ENCODE data around the gene SH3GL2. TPM values are rescaled to one million over a fixed set of nuclear protein-coding genes. Genes with fewer than 3 reads are reported as not detected.
A peak's percentile ranks its signal among the peaks of the same experiment; 100 is the strongest.

The SH3GL2 gene
- total RNA-seq, 4 donors from 2014 or later: not detected

DNA sequence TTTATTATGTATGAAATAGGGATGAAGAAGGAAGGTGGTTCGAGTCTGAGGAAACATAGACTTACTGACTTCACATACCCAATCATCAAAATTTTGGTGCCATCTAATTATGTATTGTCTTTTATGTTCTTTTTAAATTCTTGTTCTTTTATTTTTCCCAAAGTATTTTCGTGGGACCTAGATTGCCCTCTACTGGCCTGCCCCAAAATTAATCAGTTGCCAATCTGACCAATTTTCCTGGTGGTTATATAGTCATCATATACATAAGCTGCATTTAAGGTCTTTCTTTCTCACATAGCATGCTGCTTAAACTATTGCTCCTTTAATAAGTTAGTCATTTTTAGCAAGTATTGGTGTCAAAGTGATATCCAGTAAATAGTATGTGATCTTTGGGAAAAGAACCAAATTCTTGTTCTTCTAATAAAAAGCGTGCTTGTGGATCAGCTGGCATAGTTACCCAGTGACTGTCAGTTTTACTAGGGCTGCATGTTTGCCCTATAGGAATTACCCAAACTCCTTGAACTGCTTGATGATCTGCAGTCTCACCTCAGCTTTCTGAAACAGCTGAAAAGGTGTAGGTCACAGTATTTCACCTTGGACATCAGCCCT, 223.5 kb downstream of the SH3GL2 start:
- TF ChIP-seq CTCF (IDR thresholded peaks at IDR 0.05): no peak
- no peak for TF ChIP-seq POLR2A (IDR thresholded peaks at IDR 0.05)
- 45 to 49% methylated on average over 3 of the region's 3 CpGs for WGBS, 2 donors
- DNase-seq (ENCODE audit: low spot score in 2 of 2): no peak
- no peak overlapping the region for H3K4me3 ChIP-seq (ENCODE audit: low read depth, poor library complexity, severe bottlenecking)
- intact Hi-C loops (cut with DNase I; ENCODE audit: low total_unique reads): no loop called here

GRCh38 chr9:17807613-17808282, 228.9 kb downstream of the SH3GL2 start:
- DNase-seq (ENCODE audit: low spot score in 2 of 2): no peak
- TF ChIP-seq CTCF (IDR thresholded peaks at IDR 0.05): no peak
- TF ChIP-seq POLR2A (IDR thresholded peaks at IDR 0.05): no peak
- intact Hi-C loops (cut with DNase I; ENCODE audit: low total_unique reads): no loop called here
- WGBS, 2 donors: 75 to 84% methylated on average over 2 of the region's 2 CpGs
- H3K4me3 ChIP-seq (ENCODE audit: low read depth, poor library complexity, severe bottlenecking): no peak overlapping the region

DNA sequence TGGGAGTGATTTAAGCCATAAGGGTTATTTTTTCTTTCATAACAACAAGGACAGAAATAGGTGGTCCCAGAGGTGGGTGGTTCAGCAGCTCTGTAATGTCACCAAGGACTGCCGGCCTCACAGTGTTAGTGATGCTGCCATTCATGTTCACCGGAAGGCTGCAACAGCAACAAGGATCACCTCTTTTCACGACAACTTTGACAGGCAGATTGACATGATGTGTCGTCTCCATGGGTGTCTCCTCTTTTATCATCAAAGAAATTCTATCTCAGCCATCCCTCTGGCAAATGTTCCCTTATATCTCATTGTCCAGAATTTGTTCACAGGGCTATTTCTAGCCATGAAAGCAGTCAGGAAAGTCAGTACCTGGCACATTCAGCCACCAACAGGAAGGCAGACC, 231.5 kb downstream of the SH3GL2 start:
- no peak overlapping the region for H3K4me3 ChIP-seq (ENCODE audit: low read depth, poor library complexity, severe bottlenecking)
- WGBS, 2 donors: 53 to 59% methylated on average over 4 of the region's 4 CpGs
- intact Hi-C loops (cut with DNase I; ENCODE audit: low total_unique reads): loop anchor here (2.0 kb wide), 1 partner anchor 402 kb away; no protein-coding TSS in a partner anchor
- TF ChIP-seq POLR2A (IDR thresholded peaks at IDR 0.05) (no peak), CTCF (IDR thresholded peaks at IDR 0.05) (no peak)
- no peak for DNase-seq (ENCODE audit: low spot score in 2 of 2)

- DNase-seq (ENCODE audit: low spot score in 2 of 2): peak in 1 of 2 donors; percentile 43
- no peak overlapping the region for H3K4me3 ChIP-seq (ENCODE audit: low read depth, poor library complexity, severe bottlenecking)
- TF ChIP-seq POLR2A (IDR thresholded peaks at IDR 0.05) (no peak), CTCF (IDR thresholded peaks at IDR 0.05) (no peak)
- intact Hi-C loops (cut with DNase I; ENCODE audit: low total_unique reads): loop anchor here (2.0 kb wide), 1 partner anchor 402 kb away; no protein-coding TSS in a partner anchor
- 22 to 23% methylated on average over 13 of the region's 13 CpGs for WGBS, 2 donors
Measured at GRCh38 chr9:17810728-17811571, 232.1 kb downstream of the SH3GL2 start.

DNA sequence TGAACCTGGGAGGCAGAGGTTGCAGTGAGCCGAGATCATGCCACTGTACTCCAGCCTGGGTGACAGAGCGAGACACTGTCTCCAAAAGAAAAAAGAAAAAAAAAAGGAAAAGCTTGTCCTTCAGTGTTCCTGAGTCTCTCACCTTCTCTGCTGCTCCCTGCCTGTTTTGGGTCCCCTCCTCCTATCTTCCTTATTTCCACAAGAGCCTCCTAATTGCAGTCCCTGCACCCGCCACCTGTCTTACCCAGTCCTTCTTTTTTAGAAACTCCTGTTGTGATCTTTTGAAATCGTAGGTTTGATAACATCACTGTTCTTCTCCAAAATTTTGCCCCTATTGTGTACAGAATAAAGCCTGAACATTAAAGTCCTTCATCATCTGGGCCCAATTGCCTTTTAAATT, 234.9 kb downstream of the SH3GL2 start:
- H3K4me3 ChIP-seq (ENCODE audit: low read depth, poor library complexity, severe bottlenecking): no peak overlapping the region
- no peak for TF ChIP-seq CTCF (IDR thresholded peaks at IDR 0.05)
- no peak for TF ChIP-seq POLR2A (IDR thresholded peaks at IDR 0.05)
- 81 to 88% methylated on average over 4 of the region's 4 CpGs for WGBS, 2 donors
- intact Hi-C loops (cut with DNase I; ENCODE audit: low total_unique reads): no loop called here
- DNase-seq (ENCODE audit: low spot score in 2 of 2): no peak
